Cardiac muscle cell (in vitro differentiated cells and primary cell): ENCODE data around the gene ACVR2B. TPM values are rescaled to one million over a fixed set of nuclear protein-coding genes. Genes with fewer than 3 reads are reported as not detected.
"Not testable (repeated sequence)": the region's sequence is repeated elsewhere in the genome, so short reads cannot be mapped to it uniquely, and the experiment has no call there.

Experiments
- DNase-seq, 2 donors: peaks; one replicate each; pipeline versions ENCODE4 v3.0.0 to v3.0.0-alpha.2; 2010 to 2017; ENCODE audit warnings: low read depth in 1 of 2, low spot score in 1 of 2
- H3K27ac ChIP-seq: fragments of 200-600 bp; sonication (generic); 2 replicates; pipeline ENCODE4 v1.5.1; 2016
- H3K27me3 ChIP-seq: fragments of 200-600 bp; sonication (generic); 2 replicates; pipeline ENCODE4 v1.6.0; 2016; ENCODE audit warnings: control low read depth
- H3K36me3 ChIP-seq: fragments of 200-600 bp; sonication (generic); 2 replicates; pipeline ENCODE4 v1.5.1; 2016; ENCODE audit warnings: control low read depth
- H3K4me1 ChIP-seq: fragments of 200-600 bp; sonication (generic); 2 replicates; pipeline ENCODE4 v1.8.1; 2017; ENCODE audit warnings: low read depth, mild to moderate bottlenecking, mixed run types
- H3K4me3 ChIP-seq: fragments of 200-600 bp; sonication (generic); 2 replicates; pipeline ENCODE4 v1.5.1; 2016; ENCODE audit warnings: mild to moderate bottlenecking
- H3K9me3 ChIP-seq: fragments of 200-600 bp; sonication (generic); 2 replicates; pipeline ENCODE4 v1.5.1; 2017; ENCODE audit warnings: low read depth, mild to moderate bottlenecking, control low read depth
- CTCF ChIP-seq: IDR thresholded peaks from 2 replicates; pipeline ENCODE4 v1.5.1; 2012; ENCODE audit warnings: low read depth, mild to moderate bottlenecking, low read length
- polyA plus RNA-seq: library from polyadenylated mRNA; unstranded; fragments of >200 nt; fragmentation: Nextera tagmentation; extraction: Ambion mirVana; gene quantifications from 2 replicates; pipeline ENCODE4 v1.2.1, GENCODE V29; 2016
- total RNA-seq: library from RNA; depleted of rRNA; stranded (reverse); fragments of >200 nt; gene quantifications from 2 replicates; pipeline ENCODE4 v1.2.3, GENCODE V29; 2016

ACVR2B gene
- total and polyA plus RNA-seq, 2 experiments from 2014 or later, result 28.6 to 70.4 TPM

- not testable (repeated sequence) for H3K4me1 ChIP-seq, H3K27ac ChIP-seq, H3K27me3 ChIP-seq, H3K4me3 ChIP-seq, H3K9me3 ChIP-seq, H3K36me3 ChIP-seq
- peak in 1 of 2 donors; percentile 45 for DNase-seq
Observed at GRCh38 chr3:38438436-38439069, 15.1 kb upstream of the ACVR2B start.

- not testable (repeated sequence) for H3K4me3 ChIP-seq, H3K27me3 ChIP-seq, H3K4me1 ChIP-seq, DNase-seq, H3K9me3 ChIP-seq, H3K36me3 ChIP-seq, H3K27ac ChIP-seq
Observed at GRCh38 chr3:38443205-38443604, 10.5 kb upstream of the ACVR2B start.

GRCh38 chr3:38446085-38446686 lies 7.5 kb upstream of the ACVR2B start:
- Histone ChIP-seq H3K4me3 (no peak overlapping the region), H3K4me1 (no peaks in the 10 kb centered on the region), H3K27me3 (no peaks in the 10 kb centered on the region), H3K36me3 (no peaks in the 10 kb centered on the region), H3K9me3 (no peaks in the 10 kb centered on the region), H3K27ac (no peak overlapping the region)
- no peak for TF ChIP-seq CTCF
- DNase-seq, result no peak

- Histone ChIP-seq H3K9me3 (no peaks in the 10 kb centered on the region), H3K36me3 (no peaks in the 10 kb centered on the region), H3K4me3 (no peak overlapping the region), H3K27me3 (no peaks in the 10 kb centered on the region), H3K4me1 (no peaks in the 10 kb centered on the region), H3K27ac (no peak overlapping the region)
- TF ChIP-seq CTCF, result no peak
- DNase-seq, result no peak
Observed at GRCh38 chr3:38446812-38447211, 6.9 kb upstream of the ACVR2B start.

- Histone ChIP-seq H3K27me3 (no peaks in the 10 kb centered on the region), H3K4me1 (no peaks in the 10 kb centered on the region), H3K36me3 (no peaks in the 10 kb centered on the region), H3K4me3 (no peak overlapping the region), H3K9me3 (no peaks in the 10 kb centered on the region), H3K27ac (no peak overlapping the region)
- no peak for DNase-seq
- no peak for TF ChIP-seq CTCF
Observed at GRCh38 chr3:38450853-38451252, 2.8 kb upstream of the ACVR2B start.

- Histone ChIP-seq H3K27ac (peak overlapping the region; percentile 90), H3K9me3 (no peaks in the 10 kb centered on the region), H3K4me1 (peaks cover 11% of the 10 kb centered on the region), H3K4me3 (peak overlapping the region; percentile 74), H3K36me3 (no peaks in the 10 kb centered on the region), H3K27me3 (no peaks in the 10 kb centered on the region)
- DNase-seq, result no peak
- TF ChIP-seq CTCF, result no peak
Observed at GRCh38 chr3:38453913-38454177, 155 bp downstream of the ACVR2B start.
